ENCODE data around the gene LHFPL4.

DNA sequence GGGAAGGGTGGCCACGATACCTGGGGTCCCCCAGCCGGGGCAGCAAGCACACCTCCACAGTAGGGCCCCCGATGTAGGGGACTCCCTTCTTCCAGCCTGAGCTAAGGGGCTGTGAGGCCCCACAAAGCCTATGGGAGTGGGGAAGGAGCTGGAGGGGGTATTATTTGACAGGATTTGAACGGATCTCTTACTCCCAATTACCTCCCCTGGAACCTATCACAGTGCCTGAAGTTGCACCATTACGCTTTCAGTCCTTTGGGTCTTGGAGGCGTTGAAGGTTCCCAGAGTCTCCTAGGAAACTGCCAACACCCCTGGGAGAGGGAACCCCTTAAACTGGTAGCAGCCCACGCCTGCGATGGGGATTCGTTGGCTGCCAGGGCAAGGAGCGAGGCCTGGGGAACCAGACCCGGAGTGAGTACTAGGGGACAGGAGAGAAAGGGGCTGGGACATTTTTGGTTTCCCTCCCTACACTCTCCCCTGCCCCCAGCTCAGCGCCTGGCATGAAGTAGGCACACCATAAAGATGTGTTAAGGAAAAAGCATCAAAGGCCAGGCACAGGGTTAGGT is 409 bp upstream of the LHFPL4 start:
- TF ChIP-seq, protein P1, sequence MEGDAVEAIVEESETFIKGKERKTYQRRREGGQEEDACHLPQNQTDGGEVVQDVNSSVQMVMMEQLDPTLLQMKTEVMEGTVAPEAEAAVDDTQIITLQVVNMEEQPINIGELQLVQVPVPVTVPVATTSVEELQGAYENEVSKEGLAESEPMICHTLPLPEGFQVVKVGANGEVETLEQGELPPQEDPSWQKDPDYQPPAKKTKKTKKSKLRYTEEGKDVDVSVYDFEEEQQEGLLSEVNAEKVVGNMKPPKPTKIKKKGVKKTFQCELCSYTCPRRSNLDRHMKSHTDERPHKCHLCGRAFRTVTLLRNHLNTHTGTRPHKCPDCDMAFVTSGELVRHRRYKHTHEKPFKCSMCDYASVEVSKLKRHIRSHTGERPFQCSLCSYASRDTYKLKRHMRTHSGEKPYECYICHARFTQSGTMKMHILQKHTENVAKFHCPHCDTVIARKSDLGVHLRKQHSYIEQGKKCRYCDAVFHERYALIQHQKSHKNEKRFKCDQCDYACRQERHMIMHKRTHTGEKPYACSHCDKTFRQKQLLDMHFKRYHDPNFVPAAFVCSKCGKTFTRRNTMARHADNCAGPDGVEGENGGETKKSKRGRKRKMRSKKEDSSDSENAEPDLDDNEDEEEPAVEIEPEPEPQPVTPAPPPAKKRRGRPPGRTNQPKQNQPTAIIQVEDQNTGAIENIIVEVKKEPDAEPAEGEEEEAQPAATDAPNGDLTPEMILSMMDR (conservative IDR thresholded peaks at IDR 0.05; ENCODE audit: low read length): no peak
- TF ChIP-seq EZH2phosphoT487 (IDR thresholded peaks at IDR 0.05; ENCODE audit: borderline replicate concordance, low read depth, low read length): no peak

All from OCI-LY7 (cell line).